Renal cortical epithelial cell (primary cell): ENCODE data around the gene ZNF575. TPM values are rescaled to one million over a fixed set of nuclear protein-coding genes. Genes with fewer than 3 reads are reported as not detected.
A peak's percentile ranks its signal among the peaks of the same experiment; 100 is the strongest.
"Not testable (repeated sequence)": the region's sequence is repeated elsewhere in the genome, so short reads cannot be mapped to it uniquely, and the experiment has no call there.

Source experiments
- DNase-seq: peaks from one replicate; pipeline ENCODE4 v3.0.0-alpha.2; 2011; ENCODE audit warnings: low read depth
- total RNA-seq: library from RNA; depleted of rRNA; stranded (reverse); fragments of >200 nt; gene quantifications from 2 replicates; pipeline ENCODE4 v1.2.3, GENCODE V29; 2014

ZNF575 gene
- total RNA-seq, 1 donor from 2014 or later = 0.25 TPM

- DNase-seq = no peak
These were observed 9.1 kb downstream of the ZNF575 start for GRCh38 chr19:43541920-43542650.

- no peak for DNase-seq
These were observed 11.1 kb downstream of the ZNF575 start for GRCh38 chr19:43544077-43544476.

- no peak for DNase-seq
These were observed 12.3 kb downstream of the ZNF575 start for GRCh38 chr19:43545276-43545675.

- no peak for DNase-seq
These were observed 13.0 kb downstream of the ZNF575 start for GRCh38 chr19:43545981-43546380.

- no peak for DNase-seq
These were observed 13.6 kb downstream of the ZNF575 start for GRCh38 chr19:43546581-43546980.

GRCh38 chr19:43547926-43548325 is 14.9 kb downstream of the ZNF575 start:
- DNase-seq = not testable (repeated sequence)

- no peak for DNase-seq
These were observed 15.7 kb downstream of the ZNF575 start for GRCh38 chr19:43548706-43549105.

- DNase-seq = no peak
These were observed 18.6 kb downstream of the ZNF575 start for GRCh38 chr19:43551399-43552197.

GRCh38 chr19:43552198-43552450 is 19.1 kb downstream of the ZNF575 start:
- DNase-seq = no peak

GRCh38 chr19:43552616-43553015 is 19.6 kb downstream of the ZNF575 start:
- DNase-seq = no peak

- DNase-seq = no peak
These were observed 20.7 kb downstream of the ZNF575 start for GRCh38 chr19:43553656-43554055.

- DNase-seq = no peak
These were observed 21.4 kb downstream of the ZNF575 start for GRCh38 chr19:43554317-43554895.

GRCh38 chr19:43555185-43555770 is 22.3 kb downstream of the ZNF575 start:
- DNase-seq = peak; percentile 59

- no peak for DNase-seq
These were observed 27.7 kb downstream of the ZNF575 start for GRCh38 chr19:43560687-43561086.

GRCh38 chr19:43561139-43561970 is 28.4 kb downstream of the ZNF575 start:
- no peak for DNase-seq

- no peak for DNase-seq
These were observed 29.3 kb downstream of the ZNF575 start for GRCh38 chr19:43562226-43562697.

GRCh38 chr19:43562698-43563241 is 29.8 kb downstream of the ZNF575 start:
- DNase-seq = peak; percentile 65

GRCh38 chr19:43563816-43564457 is 30.9 kb downstream of the ZNF575 start:
- no peak for DNase-seq

GRCh38 chr19:43564800-43565199 is 31.8 kb downstream of the ZNF575 start:
- no peak for DNase-seq

GRCh38 chr19:43569657-43570056 is 36.7 kb downstream of the ZNF575 start:
- no peak for DNase-seq
